ENCODE measurements around the gene INHBA.

INHBA gene

GRCh38 chr7:41689815-41690214 is 13.1 kb downstream of the INHBA start:
- DNase-seq (ENCODE audit: low read depth in 1 of 2, low spot score in 1 of 2), result no peak

- DNase-seq (ENCODE audit: low read depth in 1 of 2, low spot score in 1 of 2), result no peak
Observed at GRCh38 chr7:41688906-41689305, 14.0 kb downstream of the INHBA start.

GRCh38 chr7:41688012-41688625 is 14.8 kb downstream of the INHBA start:
- DNase-seq (ENCODE audit: low read depth in 1 of 2, low spot score in 1 of 2), result no peak

- no peak for DNase-seq (ENCODE audit: low read depth in 1 of 2, low spot score in 1 of 2)
Observed at GRCh38 chr7:41685684-41686083, 17.2 kb downstream of the INHBA start.

- DNase-seq (ENCODE audit: low read depth in 1 of 2, low spot score in 1 of 2), result no peak
Observed at GRCh38 chr7:41682422-41682821, 20.5 kb downstream of the INHBA start.

GRCh38 chr7:41679566-41679965 is 23.3 kb downstream of the INHBA start:
- no peak for DNase-seq (ENCODE audit: low read depth in 1 of 2, low spot score in 1 of 2)

GRCh38 chr7:41674505-41675023 is 28.3 kb downstream of the INHBA start:
- no peak for DNase-seq (ENCODE audit: low read depth in 1 of 2, low spot score in 1 of 2)

GRCh38 chr7:41661596-41661995 is 41.3 kb downstream of the INHBA start:
- DNase-seq (ENCODE audit: low read depth in 1 of 2, low spot score in 1 of 2), result no peak

- DNase-seq (ENCODE audit: low read depth in 1 of 2, low spot score in 1 of 2), result no peak
Observed at GRCh38 chr7:41659539-41659938, 43.4 kb downstream of the INHBA start.

- DNase-seq (ENCODE audit: low read depth in 1 of 2, low spot score in 1 of 2), result no peak
Observed at GRCh38 chr7:41656366-41656765, 46.5 kb downstream of the INHBA start.

- no peak for DNase-seq (ENCODE audit: low read depth in 1 of 2, low spot score in 1 of 2)
Observed at GRCh38 chr7:41655426-41655825, 47.5 kb downstream of the INHBA start.

GRCh38 chr7:41652267-41652666 is 50.6 kb downstream of the INHBA start:
- DNase-seq (ENCODE audit: low read depth in 1 of 2, low spot score in 1 of 2), result no peak

- no peak for DNase-seq (ENCODE audit: low read depth in 1 of 2, low spot score in 1 of 2)
Observed at GRCh38 chr7:41648501-41648900, 54.4 kb downstream of the INHBA start.

- DNase-seq (ENCODE audit: low read depth in 1 of 2, low spot score in 1 of 2), result no peak
Observed at GRCh38 chr7:41643616-41644015, 59.3 kb downstream of the INHBA start.

GRCh38 chr7:41641665-41642014 is 61.2 kb downstream of the INHBA start:
- DNase-seq (ENCODE audit: low read depth in 1 of 2, low spot score in 1 of 2), result no peak

- no peak for DNase-seq (ENCODE audit: low read depth in 1 of 2, low spot score in 1 of 2)
Observed at GRCh38 chr7:41641011-41641664, 61.8 kb downstream of the INHBA start.

- no peak for DNase-seq (ENCODE audit: low read depth in 1 of 2, low spot score in 1 of 2)
Observed at GRCh38 chr7:41640487-41640886, 62.4 kb downstream of the INHBA start.

GRCh38 chr7:41637049-41637448 is 65.8 kb downstream of the INHBA start:
- DNase-seq (ENCODE audit: low read depth in 1 of 2, low spot score in 1 of 2), result no peak
